ENCODE data around the gene PLXNC1.

The PLXNC1 gene

GRCh38 chr12:94200069-94200468 lies 51.7 kb downstream of the PLXNC1 start:
- no peak for FAIRE-seq
- no peak for DNase-seq (ENCODE audit: extremely low spot score, insufficient read length, low read depth)

- DNase-seq (ENCODE audit: extremely low spot score, insufficient read length, low read depth) (no peak), FAIRE-seq (no peak)
Observed at GRCh38 chr12:94200695-94201094, 52.3 kb downstream of the PLXNC1 start.

- DNase-seq (ENCODE audit: extremely low spot score, insufficient read length, low read depth), result no peak
- no peak for FAIRE-seq
Observed at GRCh38 chr12:94202245-94203180, 54.1 kb downstream of the PLXNC1 start.

GRCh38 chr12:94203181-94203546 lies 54.8 kb downstream of the PLXNC1 start:
- no peak for FAIRE-seq
- DNase-seq (ENCODE audit: extremely low spot score, insufficient read length, low read depth), result no peak

- FAIRE-seq, result peak; percentile 47
Observed at GRCh38 chr12:94203796-94204195, 55.4 kb downstream of the PLXNC1 start.

GRCh38 chr12:94204499-94205247 lies 56.3 kb downstream of the PLXNC1 start:
- FAIRE-seq (peak; percentile 82), DNase-seq (ENCODE audit: extremely low spot score, insufficient read length, low read depth) (no peak)

More at GRCh38 chr12:94203796-94204195, 55.4 kb downstream of the PLXNC1 start:
- no peak for DNase-seq (ENCODE audit: extremely low spot score, insufficient read length, low read depth)

GRCh38 chr12:94205822-94206221 lies 57.4 kb downstream of the PLXNC1 start:
- DNase-seq (ENCODE audit: extremely low spot score, insufficient read length, low read depth), result no peak
- FAIRE-seq, result peak; percentile 82

GRCh38 chr12:94206886-94207285 lies 58.5 kb downstream of the PLXNC1 start:
- FAIRE-seq (peak; percentile 5), DNase-seq (ENCODE audit: extremely low spot score, insufficient read length, low read depth) (no peak)

GRCh38 chr12:94207467-94207848 lies 59.1 kb downstream of the PLXNC1 start:
- FAIRE-seq, result peak; percentile 24
- DNase-seq (ENCODE audit: extremely low spot score, insufficient read length, low read depth), result no peak

- FAIRE-seq (peak; percentile 95), DNase-seq (ENCODE audit: extremely low spot score, insufficient read length, low read depth) (peak; percentile 42)
Observed at GRCh38 chr12:94207849-94208621, 59.7 kb downstream of the PLXNC1 start.

- no peak for FAIRE-seq
- no peak for DNase-seq (ENCODE audit: extremely low spot score, insufficient read length, low read depth)
Observed at GRCh38 chr12:94208622-94208966, 60.2 kb downstream of the PLXNC1 start.

- DNase-seq (ENCODE audit: extremely low spot score, insufficient read length, low read depth) (no peak), FAIRE-seq (peak; percentile 24)
Observed at GRCh38 chr12:94209240-94209639, 60.9 kb downstream of the PLXNC1 start.

GRCh38 chr12:94211021-94211420 lies 62.6 kb downstream of the PLXNC1 start:
- DNase-seq (ENCODE audit: extremely low spot score, insufficient read length, low read depth) (no peak), FAIRE-seq (no peak)

GRCh38 chr12:94218233-94218632 lies 69.9 kb downstream of the PLXNC1 start:
- FAIRE-seq, result peak; percentile 65
- no peak for DNase-seq (ENCODE audit: extremely low spot score, insufficient read length, low read depth)

- DNase-seq (ENCODE audit: extremely low spot score, insufficient read length, low read depth), result no peak
- FAIRE-seq, result no peak
Observed at GRCh38 chr12:94219622-94220302, 71.4 kb downstream of the PLXNC1 start.

GRCh38 chr12:94220804-94221203 lies 72.4 kb downstream of the PLXNC1 start:
- FAIRE-seq (no peak), DNase-seq (ENCODE audit: extremely low spot score, insufficient read length, low read depth) (no peak)

GRCh38 chr12:94222351-94223084 lies 74.1 kb downstream of the PLXNC1 start:
- FAIRE-seq (peak; percentile 79), DNase-seq (ENCODE audit: extremely low spot score, insufficient read length, low read depth) (no peak)

GRCh38 chr12:94223842-94224241 lies 75.5 kb downstream of the PLXNC1 start:
- FAIRE-seq (no peak), DNase-seq (ENCODE audit: extremely low spot score, insufficient read length, low read depth) (no peak)

- no peak for DNase-seq (ENCODE audit: extremely low spot score, insufficient read length, low read depth)
- FAIRE-seq, result no peak
Observed at GRCh38 chr12:94225506-94225905, 77.1 kb downstream of the PLXNC1 start.

All from GM18507 (cell line).